ENCODE results near the gene C20orf204.

The C20orf204 gene

DNA sequence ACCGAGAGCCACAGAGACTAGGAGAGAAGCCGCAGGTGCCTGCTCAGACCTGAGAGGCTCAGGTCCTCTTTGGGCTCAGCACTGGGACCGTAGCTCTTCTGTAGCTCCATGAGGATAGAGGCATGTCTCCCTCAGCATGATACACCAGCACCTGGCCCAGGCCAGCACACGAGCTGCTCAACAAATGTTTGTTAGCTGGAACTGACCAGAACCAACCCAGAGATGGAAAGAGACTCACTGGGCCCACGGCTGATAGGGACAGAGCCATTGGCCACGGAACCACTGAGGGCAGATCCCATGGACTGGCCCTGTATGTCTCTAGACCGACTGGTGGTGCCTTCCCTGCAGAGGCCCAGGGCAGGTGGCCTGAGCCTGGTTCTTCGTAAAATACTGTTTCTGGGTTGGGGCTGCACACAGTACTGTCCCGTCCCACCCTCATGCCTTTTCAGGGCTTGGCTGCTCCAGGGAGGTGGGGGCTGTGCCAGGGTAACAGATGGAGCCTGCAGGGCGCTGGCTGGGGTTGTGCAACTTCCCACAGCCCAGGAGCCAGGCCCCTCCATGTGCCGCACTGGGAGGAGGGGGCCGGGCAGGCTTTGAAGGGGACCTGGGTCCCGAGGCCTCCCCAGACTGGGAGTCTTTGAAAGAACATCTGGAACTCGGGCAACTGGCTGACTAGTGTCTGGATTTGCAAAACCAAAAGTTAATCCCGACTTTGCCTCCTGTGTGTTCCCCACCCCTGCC, 5.2 kb downstream of the C20orf204 start:
- DNase-seq, result no peak

- DNase-seq, result no peak
Measured at GRCh38 chr20:64041781-64042053, 5.7 kb downstream of the C20orf204 start.

GRCh38 chr20:64042054-64042781, 6.2 kb downstream of the C20orf204 start:
- no peak for DNase-seq

GRCh38 chr20:64043768-64044167, 7.8 kb downstream of the C20orf204 start:
- DNase-seq, result no peak

GRCh38 chr20:64044484-64045247, 8.7 kb downstream of the C20orf204 start:
- DNase-seq, result no peak

GRCh38 chr20:64045346-64046011, 9.5 kb downstream of the C20orf204 start:
- no peak for DNase-seq

DNA sequence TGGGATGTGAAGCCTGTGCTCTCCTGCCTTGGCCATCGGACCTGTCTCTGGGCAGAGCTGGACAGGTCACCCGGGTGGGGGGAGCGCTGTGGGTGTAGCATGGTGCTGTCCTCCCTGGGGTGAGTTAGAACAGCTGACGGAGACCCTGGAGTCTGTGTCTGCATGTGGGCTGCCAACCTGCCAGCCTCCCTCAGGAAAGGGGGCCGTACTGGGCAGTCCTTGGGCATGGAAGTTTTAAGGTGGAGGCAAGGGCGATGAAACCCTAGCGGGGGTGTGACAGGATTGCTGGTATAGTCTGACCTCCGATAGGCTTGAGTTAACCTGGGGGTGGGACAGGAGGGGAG, 11.0 kb downstream of the C20orf204 start:
- no peak for DNase-seq

- DNase-seq, result no peak
Measured at GRCh38 chr20:64047968-64048401, 12.0 kb downstream of the C20orf204 start.

DNA sequence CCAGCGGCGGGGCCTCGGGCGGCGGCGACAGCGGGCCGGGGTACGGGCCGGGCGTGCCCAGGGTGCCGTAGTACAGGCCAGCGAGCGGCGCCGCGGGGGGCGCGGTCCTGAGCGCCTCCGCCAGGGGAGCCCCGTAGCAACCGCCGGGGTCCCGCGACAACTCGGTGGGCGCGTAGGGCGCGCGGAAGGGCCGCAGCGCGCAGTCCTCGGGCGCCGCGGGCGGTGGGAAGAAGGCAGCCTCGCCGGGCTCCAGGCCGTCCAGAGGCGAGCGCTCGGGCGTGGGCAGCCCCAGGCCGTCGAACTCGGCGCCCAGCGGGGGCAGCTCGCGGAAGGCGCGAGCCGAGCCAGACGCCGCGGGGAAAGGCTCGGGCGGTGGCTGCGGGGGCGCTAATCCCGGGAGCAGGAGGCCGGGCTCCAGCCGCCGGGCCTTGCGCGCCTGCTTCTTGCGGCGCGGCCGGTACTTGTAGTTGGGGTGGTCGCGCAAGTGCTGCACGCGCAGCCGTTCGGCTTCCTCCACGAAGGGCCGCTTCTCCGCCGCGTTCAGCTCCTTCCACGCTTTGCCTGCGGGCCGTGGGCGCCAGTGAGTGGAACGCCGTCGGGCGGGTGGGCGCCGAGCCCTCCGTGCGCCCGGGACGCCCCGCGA, 12.5 kb downstream of the C20orf204 start:
- no peak for DNase-seq

DNA sequence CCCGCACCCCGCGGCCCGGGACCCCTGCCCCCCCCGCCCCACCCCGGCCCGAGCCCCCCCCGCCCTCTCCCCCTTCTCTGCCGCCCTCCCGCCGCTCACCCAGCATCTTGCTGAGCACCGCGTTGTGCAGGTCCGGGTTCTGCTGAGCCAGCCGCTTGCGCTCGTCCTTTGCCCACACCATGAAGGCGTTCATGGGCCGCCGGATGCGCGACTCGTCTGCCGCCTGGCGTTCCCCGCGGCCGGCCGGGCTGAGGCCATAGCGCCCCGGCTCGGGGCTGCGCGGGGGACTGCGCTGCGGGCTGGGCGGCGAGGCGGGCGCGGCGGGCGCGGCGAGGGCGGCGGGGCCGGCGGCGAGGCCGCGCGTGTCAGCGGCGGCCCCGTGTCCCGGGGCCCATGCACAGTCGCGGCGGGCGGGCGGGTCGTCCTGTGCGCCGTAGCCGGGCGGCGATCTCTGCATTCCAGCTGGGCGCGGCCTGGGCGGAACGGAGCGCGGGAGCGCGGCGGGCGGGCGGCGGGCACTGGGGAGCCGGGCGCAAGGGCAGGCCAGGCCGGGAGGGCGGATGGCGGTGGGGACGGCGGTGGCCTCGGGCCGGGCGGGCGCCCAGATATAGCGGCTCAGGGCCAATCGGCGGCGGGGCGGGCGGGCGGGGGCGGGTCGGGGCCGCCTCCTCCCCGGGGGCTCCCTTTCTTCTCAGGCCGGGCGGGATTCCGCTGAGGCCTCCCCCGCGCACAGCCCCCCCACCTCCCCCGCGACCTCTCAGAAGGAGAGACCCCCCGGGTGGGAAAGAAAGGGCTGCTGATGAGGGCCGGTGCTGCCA, 13.3 kb downstream of the C20orf204 start, which contains the start of gene SOX18:
Gene SOX18, minus strand, starts transcription at position 580 of the 818 bp plus-strand sequence. Its CDS starts 123 bp downstream, at position 457.
- DNase-seq, result no peak

GRCh38 chr20:64049878-64050260, 13.9 kb downstream of the C20orf204 start:
- DNase-seq, result no peak

GRCh38 chr20:64050261-64051032, 14.5 kb downstream of the C20orf204 start:
- DNase-seq, result no peak

GRCh38 chr20:64051033-64051452, 15.1 kb downstream of the C20orf204 start:
- DNase-seq, result no peak

DNA sequence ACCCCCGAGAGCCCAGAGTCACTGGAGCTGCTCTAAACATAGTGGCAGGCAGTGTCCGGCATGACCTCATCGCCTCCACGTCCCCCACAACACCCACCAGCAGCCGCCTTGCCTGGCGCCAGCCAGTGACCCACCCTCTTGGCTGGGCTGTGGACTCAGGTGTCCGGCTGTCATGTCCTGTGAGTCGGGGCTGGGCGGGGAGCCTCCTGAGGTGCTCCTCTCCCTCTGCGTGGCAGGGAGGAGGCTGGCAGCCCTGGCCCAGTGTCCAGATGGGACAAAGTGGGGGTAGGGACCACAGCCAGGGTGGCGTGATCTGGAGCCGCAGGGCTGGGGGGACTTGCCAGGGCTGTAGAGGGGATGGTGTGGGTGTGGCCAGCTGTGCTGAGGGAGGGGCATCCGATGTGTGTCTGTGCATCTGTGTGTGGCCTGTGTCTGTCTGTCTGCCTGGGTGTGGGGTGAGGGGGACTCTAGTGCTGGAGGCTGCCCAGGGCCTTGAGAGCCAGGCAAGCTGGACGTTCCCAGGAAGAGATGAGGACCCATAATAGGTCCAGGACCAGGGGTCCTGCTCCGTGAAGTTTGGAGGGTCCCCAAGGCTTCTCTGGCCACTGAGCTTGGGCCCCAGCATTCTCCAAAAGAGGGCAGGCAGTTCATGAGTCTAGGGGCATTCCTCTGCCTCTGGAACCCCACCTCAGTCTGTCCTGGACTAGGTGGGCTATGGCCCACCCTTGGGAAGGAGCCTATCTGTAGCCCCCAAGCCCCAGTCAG, 15.8 kb downstream of the C20orf204 start:
- DNase-seq, result no peak

GRCh38 chr20:64052326-64052722, 16.3 kb downstream of the C20orf204 start:
- no peak for DNase-seq

- DNase-seq, result no peak
Measured at GRCh38 chr20:64052987-64053840, 17.2 kb downstream of the C20orf204 start.

GRCh38 chr20:64053841-64054661, 18.1 kb downstream of the C20orf204 start:
- DNase-seq, result no peak

Measured in hypothalamus (tissue), 51 donors.